Endodermal cell (in vitro differentiated cells): ENCODE data around the gene FBN3. TPM values are rescaled to one million over a fixed set of nuclear protein-coding genes. Genes with fewer than 3 reads are reported as not detected.

Experiments
- DNase-seq: peaks from one replicate; pipeline ENCODE4 v3.0.0-alpha.2; 2017
- H3K27ac ChIP-seq: 2 replicates; pipeline ENCODE4 v1.5.1; 2013; ENCODE audit warnings: mild to moderate bottlenecking, low read depth, low read length, moderate library complexity
- H3K27me3 ChIP-seq: 2 replicates; pipeline ENCODE4 v1.6.1; 2013; ENCODE audit warnings: mild to moderate bottlenecking, low read length, moderate library complexity; ENCODE audit not compliant: insufficient read depth, control insufficient read depth, poor library complexity, severe bottlenecking
- H3K36me3 ChIP-seq: 2 replicates; pipeline ENCODE4 v1.7.0; 2013; ENCODE audit warnings: mild to moderate bottlenecking, low read length, moderate library complexity; ENCODE audit not compliant: control insufficient read depth, insufficient read depth
- H3K4me1 ChIP-seq: one replicate; pipeline ENCODE4 v1.7.0; 2013; ENCODE audit warnings: low read length; ENCODE audit not compliant: control insufficient read depth, insufficient read depth
- H3K4me3 ChIP-seq: 2 replicates; pipeline ENCODE4 v1.5.1; 2013; ENCODE audit warnings: mild to moderate bottlenecking, low read length, moderate library complexity
- H3K9ac ChIP-seq: 2 replicates; pipeline ENCODE4 v1.6.1; 2013; ENCODE audit warnings: mild to moderate bottlenecking, low read length, moderate library complexity; ENCODE audit not compliant: poor library complexity, severe bottlenecking; ENCODE audit errors: extremely low read depth
- H3K9me3 ChIP-seq: 2 replicates; pipeline ENCODE4 v1.6.1; 2013; ENCODE audit warnings: mild to moderate bottlenecking, low read length, moderate library complexity; ENCODE audit not compliant: control insufficient read depth
- H3K27ac Mint-ChIP-seq: 2 replicates; pipeline ENCODE4 v1.8.0; 2020; ENCODE audit warnings: mixed read lengths
- H3K27me3 Mint-ChIP-seq: 2 replicates; pipeline ENCODE4 v1.8.0; 2021; ENCODE audit warnings: mild to moderate bottlenecking, mixed read lengths; ENCODE audit not compliant: insufficient read depth
- H3K36me3 Mint-ChIP-seq: 2 replicates; pipeline ENCODE4 v1.8.0; 2020; ENCODE audit warnings: low read depth, mixed read lengths
- H3K4me1 Mint-ChIP-seq: 2 replicates; pipeline ENCODE4 v1.8.0; 2020; ENCODE audit warnings: mixed read lengths
- H3K4me3 Mint-ChIP-seq: 2 replicates; pipeline ENCODE4 v1.8.0; 2020; ENCODE audit warnings: mild to moderate bottlenecking, moderate library complexity, mixed read lengths
- H3K9me3 Mint-ChIP-seq: 2 replicates; pipeline ENCODE4 v1.8.0; 2020; ENCODE audit warnings: mild to moderate bottlenecking, mixed read lengths
- WGBS, 2 experiments: methylation state at CpG; one replicate each; pipeline versions ENCODE4 v1.1.5 to v1.1.7; 2013; ENCODE audit warnings: missing lambda C conversion rate in 2 of 2, mixed read lengths in 1 of 2; ENCODE audit not compliant: insufficient coverage in 1 of 2, insufficient read length in 1 of 2; 5-methylcytosine and 5-hydroxymethylcytosine counted together
- total RNA-seq, 2 donors: library from RNA; stranded (reverse); fragmentation: NEBNext Ultra II Directional in 1 of 2; extraction: Animal tissue kit (Norgen Biotek cat#: 25700) in 1 of 2; gene quantifications; 2 replicates in 1 of 2; 3 replicates in 1 of 2; pipeline ENCODE4 v1.2.1, GENCODE V29; 2021
- TF ChIP-seq, protein P1 (sequence below): fragments of 200-600 bp; sonication (generic); conservative IDR thresholded peaks from 2 replicates; pipeline ENCODE4 v1.5.0; 2021; ENCODE audit warnings: antibody characterized with exemption, mild to moderate bottlenecking

Gene FBN3
- total RNA-seq, 2 donors from 2014 or later, result 105 to 143 TPM

DNA sequence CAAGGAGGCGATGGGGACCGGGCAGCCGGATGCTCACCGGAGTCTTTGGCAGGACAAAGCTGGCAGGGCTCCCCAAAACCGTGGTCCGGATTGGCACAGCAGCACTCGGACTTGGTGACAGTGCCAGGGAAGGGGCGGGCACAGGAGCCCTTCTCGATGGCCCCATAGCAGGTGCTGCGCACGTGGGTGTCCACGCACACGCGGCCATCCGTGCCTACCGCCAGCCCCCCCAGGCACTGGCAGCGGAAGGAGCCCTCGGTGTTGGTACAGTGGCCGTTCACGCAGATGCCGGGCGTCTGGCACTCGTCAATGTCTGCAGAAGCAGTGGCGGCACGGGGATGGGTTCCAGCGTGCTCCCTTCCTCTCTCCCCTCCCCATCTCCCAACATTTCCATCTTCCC is 17.9 kb downstream of the FBN3 start:
- no peak overlapping the region for H3K4me3 ChIP-seq
- H3K4me1 Mint-ChIP-seq, result no peaks in the 10 kb centered on the region
- no peak overlapping the region for H3K4me3 Mint-ChIP-seq
- H3K9me3 ChIP-seq, result no peaks in the 10 kb centered on the region
- H3K27ac ChIP-seq, result no peak overlapping the region
- 94 to 95% methylated on average over 22 to 26 of the region's 26 CpGs for WGBS, 2 experiments
- peaks cover 67% of the 10 kb centered on the region for H3K36me3 Mint-ChIP-seq
- H3K4me1 ChIP-seq, result no peaks in the 10 kb centered on the region
- H3K9me3 Mint-ChIP-seq, result no peaks in the 10 kb centered on the region
- H3K36me3 ChIP-seq, result peaks cover 49% of the 10 kb centered on the region
- DNase-seq, result no peak
- H3K27ac Mint-ChIP-seq, result peak overlapping the region; percentile 22
- TF ChIP-seq, protein P1, sequence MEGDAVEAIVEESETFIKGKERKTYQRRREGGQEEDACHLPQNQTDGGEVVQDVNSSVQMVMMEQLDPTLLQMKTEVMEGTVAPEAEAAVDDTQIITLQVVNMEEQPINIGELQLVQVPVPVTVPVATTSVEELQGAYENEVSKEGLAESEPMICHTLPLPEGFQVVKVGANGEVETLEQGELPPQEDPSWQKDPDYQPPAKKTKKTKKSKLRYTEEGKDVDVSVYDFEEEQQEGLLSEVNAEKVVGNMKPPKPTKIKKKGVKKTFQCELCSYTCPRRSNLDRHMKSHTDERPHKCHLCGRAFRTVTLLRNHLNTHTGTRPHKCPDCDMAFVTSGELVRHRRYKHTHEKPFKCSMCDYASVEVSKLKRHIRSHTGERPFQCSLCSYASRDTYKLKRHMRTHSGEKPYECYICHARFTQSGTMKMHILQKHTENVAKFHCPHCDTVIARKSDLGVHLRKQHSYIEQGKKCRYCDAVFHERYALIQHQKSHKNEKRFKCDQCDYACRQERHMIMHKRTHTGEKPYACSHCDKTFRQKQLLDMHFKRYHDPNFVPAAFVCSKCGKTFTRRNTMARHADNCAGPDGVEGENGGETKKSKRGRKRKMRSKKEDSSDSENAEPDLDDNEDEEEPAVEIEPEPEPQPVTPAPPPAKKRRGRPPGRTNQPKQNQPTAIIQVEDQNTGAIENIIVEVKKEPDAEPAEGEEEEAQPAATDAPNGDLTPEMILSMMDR, result no peak
- H3K9ac ChIP-seq, result no peak overlapping the region
- no peaks in the 10 kb centered on the region for H3K27me3 Mint-ChIP-seq
- H3K27me3 ChIP-seq, result no peaks in the 10 kb centered on the region

GRCh38 chr19:8129061-8129618 is 20.3 kb downstream of the FBN3 start:
- Histone ChIP-seq H3K9me3 (no peaks in the 10 kb centered on the region), H3K4me3 (no peak overlapping the region), H3K27ac (no peak overlapping the region), H3K36me3 (peaks cover 47% of the 10 kb centered on the region), H3K4me1 (no peaks in the 10 kb centered on the region), H3K27me3 (no peaks in the 10 kb centered on the region), H3K9ac (no peak overlapping the region)
- no peak overlapping the region for H3K4me3 Mint-ChIP-seq
- DNase-seq, result no peak
- H3K27ac Mint-ChIP-seq, result no peak overlapping the region
- WGBS, 2 experiments, result 93% methylated on average over 19 to 20 of the region's 20 CpGs
- H3K4me1 Mint-ChIP-seq, result no peaks in the 10 kb centered on the region
- H3K27me3 Mint-ChIP-seq, result no peaks in the 10 kb centered on the region
- peaks cover 64% of the 10 kb centered on the region for H3K36me3 Mint-ChIP-seq
- TF ChIP-seq, protein P1, result no peak
- H3K9me3 Mint-ChIP-seq, result no peaks in the 10 kb centered on the region

DNA sequence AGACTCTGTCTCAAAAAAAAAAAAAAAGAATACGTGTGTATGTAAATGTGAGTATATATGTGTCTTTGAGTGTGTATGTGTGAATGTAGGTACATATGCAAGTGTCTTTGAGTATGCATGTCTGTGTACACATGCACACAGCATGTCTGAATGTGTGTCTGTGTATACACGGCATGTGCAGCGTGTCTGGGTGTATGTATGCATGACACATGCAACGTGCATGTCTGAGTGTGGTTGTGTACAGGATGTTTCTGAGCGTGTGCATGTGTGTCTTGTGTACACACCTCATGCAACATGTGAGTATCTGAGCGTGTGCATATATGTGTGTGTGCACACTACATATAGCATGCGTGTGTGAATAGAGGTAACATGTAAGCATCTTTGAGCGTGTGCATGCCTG is 20.8 kb downstream of the FBN3 start:
- Mint-ChIP-seq H3K9me3 (no peaks in the 10 kb centered on the region), H3K4me3 (no peak overlapping the region), H3K27me3 (no peaks in the 10 kb centered on the region), H3K4me1 (no peaks in the 10 kb centered on the region), H3K36me3 (peaks cover 67% of the 10 kb centered on the region), H3K27ac (no peak overlapping the region)
- no peak overlapping the region for H3K9ac ChIP-seq
- DNase-seq, result no peak
- no peaks in the 10 kb centered on the region for H3K4me1 ChIP-seq
- no peak overlapping the region for H3K27ac ChIP-seq
- H3K4me3 ChIP-seq, result no peak overlapping the region
- H3K36me3 ChIP-seq, result peaks cover 51% of the 10 kb centered on the region
- TF ChIP-seq, protein P1, result no peak
- no peaks in the 10 kb centered on the region for H3K9me3 ChIP-seq
- no peaks in the 10 kb centered on the region for H3K27me3 ChIP-seq
- 94 to 96% methylated on average over 7 to 8 of the region's 8 CpGs for WGBS, 2 experiments
